DND-41 (cell line): ENCODE measurements around the gene WDR18.

ENCODE experiments used
- CTCF ChIP-seq: IDR thresholded peaks from 2 replicates; pipeline ENCODE4 v1.5.1; 2012; ENCODE audit warnings: borderline replicate concordance, low read length, moderate library complexity, mild to moderate bottlenecking; ENCODE audit not compliant: poor library complexity, severe bottlenecking; ENCODE audit errors: extremely low read depth
- EZH2 ChIP-seq: IDR thresholded peaks from 3 replicates; pipeline ENCODE4 v1.6.1; 2012; ENCODE audit warnings: borderline replicate concordance, low read depth, mild to moderate bottlenecking, moderate library complexity, low read length, inconsistent platforms; ENCODE audit not compliant: severe bottlenecking

- TF ChIP-seq CTCF (no peak), EZH2 (no peak)
These were observed 27.2 kb upstream of the WDR18 start for GRCh38 chr19:956766-957440.
